Choroid plexus epithelial cell (primary cell): ENCODE data around the gene ITPR1.

ENCODE experiments used
- DNase-seq: peaks from one replicate; pipeline ENCODE4 v3.0.0-alpha.2; 2010; ENCODE audit warnings: low read depth
- H3K4me3 ChIP-seq: 2 replicates; pipeline ENCODE4 v1.5.1; 2011; ENCODE audit warnings: low read depth, mild to moderate bottlenecking, control low read depth, low read length, moderate library complexity
- TF ChIP-seq, protein P1 (sequence below): conservative IDR thresholded peaks from 2 replicates; pipeline ENCODE4 v1.5.1; 2011; ENCODE audit warnings: low read depth, mild to moderate bottlenecking, control low read depth, inconsistent platforms, low read length, moderate library complexity

The ITPR1 gene

DNA sequence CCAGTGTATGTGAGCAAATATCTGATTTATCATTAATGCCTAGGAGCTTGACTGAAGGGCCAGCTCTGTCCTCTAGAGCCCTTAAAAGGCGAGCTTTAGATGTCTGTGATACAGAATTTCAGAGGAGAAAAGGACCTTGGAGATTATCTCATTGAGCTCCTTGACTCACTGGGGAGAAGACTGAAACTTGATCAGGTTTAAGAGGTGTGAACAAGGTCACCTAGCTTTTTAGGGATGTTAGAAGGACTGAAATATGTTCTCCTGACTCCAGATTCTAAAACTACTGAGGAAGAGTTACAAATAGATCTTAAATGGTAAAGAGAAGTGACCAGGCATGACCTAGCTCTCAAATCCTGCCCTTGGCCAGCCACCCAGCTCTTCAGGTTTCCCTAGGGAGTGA lies 292.4 kb downstream of the ITPR1 start:
- no peak overlapping the region for H3K4me3 ChIP-seq
- DNase-seq, result no peak
- TF ChIP-seq, protein P1, sequence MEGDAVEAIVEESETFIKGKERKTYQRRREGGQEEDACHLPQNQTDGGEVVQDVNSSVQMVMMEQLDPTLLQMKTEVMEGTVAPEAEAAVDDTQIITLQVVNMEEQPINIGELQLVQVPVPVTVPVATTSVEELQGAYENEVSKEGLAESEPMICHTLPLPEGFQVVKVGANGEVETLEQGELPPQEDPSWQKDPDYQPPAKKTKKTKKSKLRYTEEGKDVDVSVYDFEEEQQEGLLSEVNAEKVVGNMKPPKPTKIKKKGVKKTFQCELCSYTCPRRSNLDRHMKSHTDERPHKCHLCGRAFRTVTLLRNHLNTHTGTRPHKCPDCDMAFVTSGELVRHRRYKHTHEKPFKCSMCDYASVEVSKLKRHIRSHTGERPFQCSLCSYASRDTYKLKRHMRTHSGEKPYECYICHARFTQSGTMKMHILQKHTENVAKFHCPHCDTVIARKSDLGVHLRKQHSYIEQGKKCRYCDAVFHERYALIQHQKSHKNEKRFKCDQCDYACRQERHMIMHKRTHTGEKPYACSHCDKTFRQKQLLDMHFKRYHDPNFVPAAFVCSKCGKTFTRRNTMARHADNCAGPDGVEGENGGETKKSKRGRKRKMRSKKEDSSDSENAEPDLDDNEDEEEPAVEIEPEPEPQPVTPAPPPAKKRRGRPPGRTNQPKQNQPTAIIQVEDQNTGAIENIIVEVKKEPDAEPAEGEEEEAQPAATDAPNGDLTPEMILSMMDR, result no peak

DNA sequence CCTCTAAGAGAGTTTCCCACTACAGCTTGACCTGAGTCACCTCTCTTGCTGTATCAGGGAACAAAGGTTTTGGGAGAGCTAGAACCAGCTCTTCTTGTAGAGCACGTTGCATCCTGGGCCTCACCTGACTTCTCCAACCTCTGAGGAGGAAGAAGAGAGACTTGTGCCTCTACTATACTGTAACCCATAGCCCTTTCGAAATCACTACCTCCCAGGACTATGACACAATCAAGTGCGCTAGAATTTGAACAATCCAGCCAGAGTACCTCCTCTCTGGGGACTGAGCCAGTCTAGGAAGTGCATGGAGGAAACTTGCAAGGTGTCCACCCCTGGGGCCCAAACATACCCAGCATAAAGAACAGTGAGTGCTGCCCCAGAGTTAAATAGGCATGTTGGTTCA lies 293.3 kb downstream of the ITPR1 start:
- no peak for DNase-seq
- H3K4me3 ChIP-seq, result no peak overlapping the region
- TF ChIP-seq, protein P1, result no peak

DNA sequence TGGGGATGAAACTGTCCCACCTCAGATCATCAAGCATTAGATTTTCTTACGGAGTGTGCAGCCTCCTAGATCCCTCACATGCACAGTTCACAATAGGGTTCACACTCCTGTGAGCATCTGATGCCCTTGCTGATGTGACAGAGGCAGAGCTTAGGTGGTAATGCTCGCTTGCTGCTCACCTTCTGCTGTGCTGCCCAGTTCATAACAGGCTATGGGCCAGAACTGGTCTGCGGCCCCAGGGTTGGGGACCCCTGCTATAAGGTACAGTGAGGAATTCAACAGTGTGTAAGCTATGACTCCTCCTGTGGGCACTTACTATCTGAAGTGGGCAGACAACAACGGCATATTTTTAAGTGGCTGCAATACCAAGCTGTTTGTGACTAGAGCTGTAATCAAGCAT lies 298.2 kb downstream of the ITPR1 start:
- DNase-seq, result no peak
- TF ChIP-seq, protein P1, result no peak
- no peak overlapping the region for H3K4me3 ChIP-seq

DNA sequence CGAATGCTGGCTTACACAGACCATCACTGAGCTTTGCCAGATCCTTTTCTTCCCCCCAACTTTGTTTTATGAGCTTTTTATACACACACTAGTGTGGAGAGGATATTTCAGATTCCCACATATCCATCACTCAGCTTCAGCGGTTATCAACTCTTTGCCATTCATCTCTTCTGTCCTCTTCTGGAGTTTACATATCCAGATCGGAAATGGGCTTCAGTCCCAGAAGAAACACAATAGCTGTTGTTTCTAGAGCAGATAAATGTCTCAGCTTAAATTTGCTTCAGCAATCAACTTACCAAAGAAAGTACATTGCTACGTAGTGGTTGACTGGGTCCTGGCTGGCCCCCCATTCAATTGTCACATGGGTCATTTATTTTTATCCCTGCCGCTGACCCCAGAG lies 300.2 kb downstream of the ITPR1 start:
- TF ChIP-seq, protein P1, result no peak
- no peak overlapping the region for H3K4me3 ChIP-seq
- no peak for DNase-seq

DNA sequence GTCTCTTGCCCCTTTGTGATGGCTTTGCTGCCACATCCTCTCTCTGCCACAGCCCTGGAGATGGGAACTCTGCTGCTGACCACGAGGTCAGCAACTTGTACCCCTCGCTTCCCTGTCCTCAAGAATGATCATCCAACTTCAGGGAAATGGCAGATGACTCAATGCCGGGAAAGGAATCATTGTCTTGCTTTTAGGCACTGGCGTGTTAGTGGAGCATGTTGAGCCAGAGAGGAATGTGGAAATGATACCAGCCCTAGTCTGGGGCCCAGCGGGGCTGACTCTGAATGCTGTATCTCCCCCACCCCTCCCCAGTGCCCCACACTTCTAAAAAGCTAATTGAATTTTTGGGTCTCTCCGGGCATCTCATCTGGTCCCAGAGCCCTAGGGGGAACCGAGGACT lies 301.2 kb downstream of the ITPR1 start:
- TF ChIP-seq, protein P1, result no peak
- no peak for DNase-seq
- H3K4me3 ChIP-seq, result no peak overlapping the region

DNA sequence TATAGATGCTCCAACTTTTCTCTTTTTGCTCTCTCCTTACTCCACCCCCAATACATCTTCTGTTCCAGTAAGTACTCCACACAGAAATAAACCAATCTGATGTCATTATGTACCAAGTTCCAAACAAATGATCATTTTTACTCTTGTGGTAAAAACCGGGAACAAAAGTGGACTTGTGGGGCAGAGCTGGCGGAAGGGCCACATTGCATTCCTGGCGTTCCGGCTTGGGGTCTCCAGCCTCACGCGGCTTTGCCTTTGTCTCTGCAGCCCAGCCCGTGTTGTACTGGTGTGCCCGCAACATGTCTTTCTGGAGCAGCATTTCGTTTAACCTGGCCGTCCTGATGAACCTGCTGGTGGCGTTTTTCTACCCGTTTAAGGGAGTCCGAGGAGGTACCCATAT lies 301.6 kb downstream of the ITPR1 start:
- DNase-seq, result no peak
- H3K4me3 ChIP-seq, result no peak overlapping the region
- TF ChIP-seq, protein P1, result no peak

DNA sequence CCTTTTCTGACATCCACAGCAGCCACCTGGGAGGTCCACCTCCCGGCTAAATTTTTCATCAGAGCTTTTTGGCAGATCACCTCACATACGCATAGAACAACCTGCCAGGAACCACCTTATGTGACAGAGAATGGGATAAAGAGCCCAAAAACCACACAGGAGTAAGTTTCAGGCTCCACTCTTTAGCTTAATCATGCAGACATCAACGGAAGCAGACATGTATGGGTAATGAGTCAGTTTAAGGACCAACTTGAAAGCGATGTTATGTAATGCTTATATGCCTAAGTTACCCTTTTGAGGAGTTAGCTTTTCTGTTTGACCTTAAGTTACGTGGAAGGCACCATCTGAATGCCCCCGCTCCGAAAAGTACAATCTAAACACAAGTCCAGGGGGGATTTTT lies 302.8 kb downstream of the ITPR1 start:
- peak; percentile 12 for DNase-seq
- TF ChIP-seq, protein P1, result no peak
- H3K4me3 ChIP-seq, result no peak overlapping the region
